NCI-H2196 treated with DMSO at 0.1 percent for 48 hours (cell line): Measurements from ENCODE around the gene EIF4G3.
A peak's percentile ranks its signal among the peaks of the same experiment; 100 is the strongest.
"Not testable (repeated sequence)": the region's sequence is repeated elsewhere in the genome, so short reads cannot be mapped to it uniquely, and the experiment has no call there.

Experiments
- DNase-seq: peaks from one replicate; lab custom pipeline; 2025; ENCODE audit not compliant: unreplicated experiment; lab: John Stamatoyannopoulos, UW

Gene EIF4G3

DNA sequence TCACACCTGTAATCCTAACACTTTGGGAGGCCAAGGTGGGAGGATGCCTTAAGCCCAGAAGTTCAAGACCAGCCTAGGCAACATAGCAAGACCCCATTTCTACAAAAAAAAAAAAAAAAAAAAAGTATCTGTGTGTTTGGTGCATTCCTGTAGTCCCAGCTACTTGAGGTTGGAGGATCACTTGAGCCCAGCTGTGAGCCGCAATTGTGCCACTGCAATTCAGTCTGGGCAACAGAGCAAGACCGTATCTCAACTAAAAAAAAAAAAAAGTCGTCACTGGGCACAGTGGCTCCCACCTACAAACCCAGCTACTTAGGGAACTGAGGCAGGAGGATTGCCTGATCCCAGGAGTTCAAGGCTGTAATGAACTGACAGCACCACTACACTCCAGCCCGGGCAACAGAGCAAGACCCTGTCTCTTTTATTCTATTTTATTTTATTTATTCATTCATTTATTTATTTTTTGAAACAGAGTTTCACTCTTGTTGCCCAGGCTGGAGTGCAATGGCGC is 8.6 kb upstream of the EIF4G3 start:
- DNase-seq: no peak

- no peak for DNase-seq
These were observed 7.6 kb upstream of the EIF4G3 start for GRCh38 chr1:21184276-21184675.

DNA sequence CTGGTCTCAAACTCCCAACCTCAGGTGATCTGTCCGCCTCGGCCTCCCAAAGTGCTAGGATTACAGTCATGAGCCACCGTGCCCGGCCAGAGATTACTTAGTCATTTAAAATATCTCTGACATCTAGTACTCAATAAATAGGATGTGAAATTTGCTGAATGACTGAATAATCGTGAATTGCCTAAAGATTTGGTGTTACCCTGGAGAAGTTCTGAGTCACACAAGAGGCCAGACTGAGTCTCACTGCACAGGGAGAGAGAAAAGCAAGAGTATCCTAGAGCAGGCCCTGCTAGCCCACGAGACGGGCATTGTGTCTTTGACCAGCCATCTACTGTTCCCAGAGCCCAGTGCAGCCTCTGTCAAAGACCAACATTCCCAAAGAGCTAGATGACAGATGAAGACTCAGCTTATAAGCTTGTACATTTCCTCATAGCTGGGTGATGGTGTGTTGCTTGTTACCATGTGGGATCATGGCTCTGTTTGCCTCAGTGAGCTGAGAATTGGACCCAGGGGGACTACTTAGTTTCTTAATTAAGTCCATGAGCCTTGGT is 5.6 kb upstream of the EIF4G3 start:
- no peak for DNase-seq

GRCh38 chr1:21178271-21178670 is 1.6 kb upstream of the EIF4G3 start:
- DNase-seq: not testable (repeated sequence)

DNA sequence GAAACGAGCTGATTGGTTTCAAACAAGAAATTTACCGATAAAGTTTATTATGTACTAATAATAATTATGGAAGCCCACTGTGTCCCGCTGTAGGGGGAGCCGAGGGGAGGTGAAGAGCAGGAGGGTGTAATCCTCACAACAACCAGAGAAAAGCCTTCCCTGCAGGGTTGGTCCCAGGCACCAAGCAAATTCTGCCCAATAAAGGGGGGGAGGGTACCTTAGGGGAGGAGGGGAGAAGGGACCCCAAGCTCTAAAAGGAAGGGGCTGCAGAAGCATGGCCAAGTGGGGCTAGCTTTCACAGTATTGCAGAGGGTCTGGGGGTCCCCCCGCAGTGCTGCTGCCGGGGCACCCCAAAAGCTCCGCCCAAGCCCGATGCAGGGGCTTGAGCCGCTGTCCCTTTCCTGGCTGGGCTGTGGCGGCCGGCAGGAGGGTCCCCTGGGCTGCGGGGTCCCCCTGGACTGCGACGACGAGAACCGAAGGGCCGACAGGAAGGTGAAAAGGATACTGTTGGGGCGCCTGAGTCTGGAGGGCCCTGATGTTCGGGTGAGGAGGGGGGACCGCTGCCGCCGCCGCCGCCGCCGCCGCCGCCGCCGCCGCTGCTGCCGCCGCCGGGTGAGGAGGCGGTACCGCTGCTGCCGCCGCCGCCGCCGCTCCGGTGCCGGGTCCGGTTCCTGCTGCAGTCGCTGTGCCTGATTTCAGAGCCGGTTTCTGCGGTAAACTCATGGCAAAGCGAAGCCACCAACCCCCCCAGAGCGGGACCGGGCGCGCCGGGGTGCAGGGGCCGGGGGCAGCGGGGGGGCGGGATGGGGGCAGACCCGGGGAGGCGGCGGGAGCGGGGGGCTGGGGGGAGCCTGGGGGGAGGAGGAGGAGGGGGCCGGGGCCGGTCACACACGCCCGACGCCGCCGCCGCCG is 771 bp downstream of the EIF4G3 start:
- no peak for DNase-seq

GRCh38 chr1:21175324-21175669 is 1.4 kb downstream of the EIF4G3 start:
- no peak for DNase-seq

DNA sequence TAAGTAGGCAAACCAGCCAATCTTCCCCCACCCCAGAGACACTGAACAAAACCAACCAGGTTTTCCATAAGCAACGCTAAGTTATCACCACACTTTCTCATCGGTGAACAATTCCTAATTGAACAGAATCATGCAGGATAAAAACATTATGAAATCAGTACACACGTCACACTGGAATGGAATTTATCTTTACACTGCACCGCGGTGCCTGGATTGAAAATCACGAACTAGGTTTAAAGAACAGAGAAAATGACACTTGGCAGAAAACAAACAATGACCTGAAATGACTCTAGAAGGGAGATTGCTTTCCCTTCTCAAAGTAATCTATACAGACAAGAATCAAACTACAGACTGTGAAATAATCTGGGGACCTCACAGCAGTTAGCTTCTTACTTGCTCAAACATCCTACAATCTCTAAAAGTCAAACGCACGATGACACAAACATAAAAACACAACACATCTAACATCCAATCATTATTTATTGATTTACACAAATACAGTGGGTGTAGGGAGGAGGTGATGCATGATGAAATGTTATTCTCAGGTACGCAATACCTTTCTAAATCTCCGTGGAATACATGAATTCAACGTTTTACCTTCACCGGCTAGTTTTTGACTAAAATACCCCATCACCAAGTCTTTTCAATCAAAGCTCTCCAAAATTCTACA is 1.9 kb downstream of the EIF4G3 start:
- DNase-seq: no peak

GRCh38 chr1:21174230-21174629 is 2.5 kb downstream of the EIF4G3 start:
- DNase-seq: no peak

DNA sequence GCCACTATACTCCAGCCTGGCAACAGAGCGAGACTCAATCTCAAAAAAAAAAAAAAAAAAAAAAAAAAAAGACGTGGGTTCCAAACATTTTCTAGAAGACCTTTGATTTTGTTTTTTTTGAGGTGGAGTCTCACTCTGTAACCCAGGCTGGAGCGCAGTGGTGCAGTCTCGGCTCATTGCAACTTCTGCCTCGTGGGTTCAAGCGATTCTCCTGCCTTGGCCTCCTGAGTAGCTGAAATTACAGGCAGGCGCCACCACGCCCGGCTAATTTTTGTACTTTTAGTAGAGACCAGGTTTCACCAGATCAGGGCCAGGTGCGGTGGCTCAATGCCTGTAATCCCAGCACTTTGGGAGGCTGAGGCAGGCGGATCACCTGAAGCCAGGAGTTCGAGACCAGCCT is 3.6 kb downstream of the EIF4G3 start:
- not testable (repeated sequence) for DNase-seq

GRCh38 chr1:21170837-21171236 is 5.9 kb downstream of the EIF4G3 start:
- not testable (repeated sequence) for DNase-seq

- no peak for DNase-seq
These were observed 8.3 kb downstream of the EIF4G3 start for GRCh38 chr1:21168444-21168843.

- no peak for DNase-seq
These were observed 11.1 kb downstream of the EIF4G3 start for GRCh38 chr1:21165646-21166045.

DNA sequence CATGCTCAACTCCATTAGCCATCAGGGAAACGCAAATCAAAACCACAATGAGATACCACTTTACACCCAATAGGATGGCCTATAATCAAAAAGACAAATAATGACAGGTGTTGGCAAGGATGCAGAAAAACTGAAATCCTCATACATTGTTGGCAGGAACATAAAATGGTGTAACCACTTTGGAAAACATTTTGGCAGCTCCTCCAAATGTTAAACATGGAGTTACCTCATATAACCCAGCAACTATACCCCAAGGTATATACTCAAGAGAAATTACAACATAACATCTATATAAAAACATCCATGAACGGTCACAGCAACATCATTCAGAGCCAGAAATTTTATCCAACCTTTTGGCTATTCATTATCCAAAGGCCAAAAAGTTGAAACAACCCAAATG is 11.6 kb downstream of the EIF4G3 start:
- DNase-seq: no peak

DNA sequence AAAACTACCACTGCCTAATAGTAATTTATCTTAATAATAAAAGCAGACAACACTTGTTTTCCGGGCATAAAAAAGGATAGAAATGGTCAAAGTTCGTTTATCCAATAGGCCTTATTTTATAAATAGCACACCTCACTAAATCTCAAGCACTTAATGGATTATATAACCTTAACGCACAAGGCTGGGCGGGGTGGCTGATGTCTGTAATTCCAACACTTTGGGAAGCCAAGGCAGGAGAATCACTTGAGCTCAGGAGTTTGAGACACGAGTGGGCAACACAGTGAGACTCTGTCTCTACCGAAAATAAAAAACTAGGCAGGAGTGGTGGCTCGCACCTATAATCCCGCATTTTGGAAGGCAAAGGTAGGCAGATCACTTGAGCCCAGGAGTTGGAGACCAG is 12.4 kb downstream of the EIF4G3 start:
- no peak for DNase-seq

DNA sequence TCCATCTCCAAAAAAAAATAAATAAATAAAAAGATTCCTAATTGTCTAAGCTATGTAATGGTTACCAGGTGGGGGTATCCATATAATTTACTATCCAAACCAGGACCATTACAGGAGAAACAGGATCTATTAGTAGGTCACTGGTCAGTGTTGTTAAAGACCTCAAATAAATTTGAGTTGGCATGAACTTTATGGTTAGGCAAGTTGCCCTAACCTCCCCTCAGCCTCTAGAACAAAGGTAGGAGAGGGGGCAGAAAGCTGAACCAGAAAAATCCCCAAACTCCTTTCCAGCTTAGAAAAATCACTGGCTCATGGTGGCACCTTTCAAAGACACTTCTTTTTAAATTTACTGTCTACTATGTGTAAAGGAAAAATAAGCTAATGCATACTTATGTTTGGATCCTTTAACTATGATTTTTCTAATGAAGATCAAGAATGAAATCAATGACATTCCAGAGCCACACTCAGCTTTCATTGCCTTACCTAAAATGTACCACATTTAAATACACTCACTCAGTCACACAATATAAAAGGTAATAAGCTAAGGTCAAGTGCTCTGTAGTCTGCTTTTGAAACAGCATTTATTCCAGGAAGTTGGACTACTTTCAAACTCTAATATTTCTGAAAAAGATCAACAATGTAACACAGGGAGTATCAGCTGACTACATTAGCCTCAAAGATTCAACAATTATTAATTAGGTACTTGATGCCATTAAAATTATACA is 13.8 kb downstream of the EIF4G3 start:
- DNase-seq: peak; percentile 56

- DNase-seq: no peak
These were observed 14.9 kb downstream of the EIF4G3 start for GRCh38 chr1:21161842-21162241.

DNA sequence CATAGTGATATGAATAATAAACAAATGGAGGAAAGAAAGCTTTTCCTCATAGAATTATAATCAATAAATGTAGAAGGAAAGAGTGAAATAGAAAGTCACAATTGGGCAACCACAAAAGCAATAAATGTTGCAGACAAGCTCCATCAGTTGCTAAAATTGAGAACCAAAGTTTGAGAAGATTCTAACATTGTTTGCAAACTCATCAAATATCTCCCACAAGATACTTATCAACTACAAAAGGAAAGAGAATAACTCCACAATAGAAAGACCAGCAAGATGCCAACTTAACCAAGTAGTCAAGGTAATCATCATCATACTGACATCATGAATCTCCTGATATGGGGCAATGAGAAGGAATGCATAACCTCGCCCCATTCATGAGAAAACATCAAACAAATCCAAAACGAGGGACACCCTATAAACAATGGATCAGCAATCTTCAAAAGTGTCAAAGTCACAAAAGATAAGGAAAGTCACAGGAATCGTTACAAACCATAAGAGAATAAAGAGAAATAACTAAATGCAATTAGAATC is 16.4 kb downstream of the EIF4G3 start:
- no peak for DNase-seq

DNA sequence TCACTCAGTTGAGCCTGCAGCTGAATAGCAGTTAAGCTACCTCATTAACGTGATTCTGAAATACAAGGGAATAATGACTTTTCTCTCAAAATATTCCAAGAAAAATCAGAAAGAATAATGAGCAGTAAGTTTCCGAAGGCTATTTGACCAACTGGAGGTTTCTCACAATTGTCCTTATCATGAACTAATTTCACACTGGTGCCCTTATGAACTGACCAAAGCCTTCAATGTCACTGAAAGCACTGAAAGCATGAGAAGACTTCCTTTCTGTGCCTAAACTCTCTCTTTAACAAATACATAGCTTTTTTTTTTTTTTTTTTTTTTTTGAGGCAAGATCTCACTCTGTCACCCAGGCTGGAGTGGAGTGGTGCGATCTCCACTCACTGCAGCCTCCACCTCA is 18.8 kb downstream of the EIF4G3 start:
- DNase-seq: no peak

DNA sequence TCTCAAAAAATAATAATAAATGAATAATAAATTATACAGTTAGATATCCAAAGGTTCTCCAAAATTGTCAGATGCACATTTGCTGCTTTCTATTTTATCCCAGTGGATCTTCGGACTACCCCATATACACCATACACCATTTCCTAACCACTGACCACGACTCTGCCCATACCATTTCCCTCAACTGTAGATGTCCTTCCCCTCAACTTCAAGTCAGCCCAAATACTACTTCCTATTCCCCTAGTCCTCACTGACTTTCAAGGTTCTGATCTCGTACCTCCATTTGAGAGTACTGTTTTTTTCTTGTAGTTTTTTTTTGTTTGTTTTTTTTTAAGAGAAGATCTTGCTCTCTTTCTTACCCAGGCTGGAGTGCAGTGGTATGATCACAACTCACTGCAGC is 19.6 kb downstream of the EIF4G3 start:
- no peak for DNase-seq

- no peak for DNase-seq
These were observed 20.7 kb downstream of the EIF4G3 start for GRCh38 chr1:21156019-21156418.

- DNase-seq: no peak
These were observed 22.0 kb downstream of the EIF4G3 start for GRCh38 chr1:21154717-21155116.
